GOT3 (cell line): ENCODE results near the gene TOR4A.
"Not testable (repeated sequence)": the region's sequence is repeated elsewhere in the genome, so short reads cannot be mapped to it uniquely, and the experiment has no call there.

Source experiments
- DNase-seq: peaks from one replicate; lab custom pipeline; 2025; ENCODE audit warnings: mixed read lengths; lab: John Stamatoyannopoulos, UW

Gene TOR4A

GRCh38 chr9:137318602-137319001 is 41.1 kb downstream of the TOR4A start:
- no peak for DNase-seq

GRCh38 chr9:137319011-137319738 is 41.6 kb downstream of the TOR4A start:
- DNase-seq: no peak

- DNase-seq: no peak
These were observed 42.4 kb downstream of the TOR4A start for GRCh38 chr9:137319739-137320551.

GRCh38 chr9:137320555-137321384 is 43.2 kb downstream of the TOR4A start:
- DNase-seq: no peak

- no peak for DNase-seq
These were observed 44.3 kb downstream of the TOR4A start for GRCh38 chr9:137321726-137322361.

- DNase-seq: no peak
These were observed 46.2 kb downstream of the TOR4A start for GRCh38 chr9:137323531-137324331.

- DNase-seq: no peak
These were observed 47.6 kb downstream of the TOR4A start for GRCh38 chr9:137325124-137325523.

- DNase-seq: no peak
These were observed 48.3 kb downstream of the TOR4A start for GRCh38 chr9:137325799-137326198.

- no peak for DNase-seq
These were observed 49.0 kb downstream of the TOR4A start for GRCh38 chr9:137326445-137327065.

GRCh38 chr9:137327641-137328550 is 50.4 kb downstream of the TOR4A start:
- DNase-seq: not testable (repeated sequence)

- not testable (repeated sequence) for DNase-seq
These were observed 52.1 kb downstream of the TOR4A start for GRCh38 chr9:137329590-137329989.

- no peak for DNase-seq
These were observed 53.2 kb downstream of the TOR4A start for GRCh38 chr9:137330689-137331088.

- DNase-seq: no peak
These were observed 54.4 kb downstream of the TOR4A start for GRCh38 chr9:137331929-137332328.
